Endothelial cell (in vitro differentiated cells): ENCODE measurements around the gene DUSP14. TPM values are rescaled to one million over a fixed set of nuclear protein-coding genes. Genes with fewer than 3 reads are reported as not detected.

Experiments
- DNase-seq: peaks from one replicate; pipeline ENCODE4 v3.0.0; 2021; ENCODE audit warnings: low spot score
- H3K27ac Mint-ChIP-seq: one replicate; pipeline ENCODE4 v1.8.0; 2021; ENCODE audit warnings: mixed read lengths, inconsistent platforms; ENCODE audit not compliant: unreplicated experiment
- H3K27me3 Mint-ChIP-seq: one replicate; pipeline ENCODE4 v1.8.0; 2021; ENCODE audit warnings: mild to moderate bottlenecking, moderate library complexity, mixed read lengths, inconsistent platforms; ENCODE audit not compliant: unreplicated experiment
- H3K36me3 Mint-ChIP-seq: one replicate; pipeline ENCODE4 v1.8.0; 2021; ENCODE audit warnings: mild to moderate bottlenecking, low read depth, mixed read lengths, inconsistent platforms; ENCODE audit not compliant: unreplicated experiment
- H3K4me1 Mint-ChIP-seq: one replicate; pipeline ENCODE4 v1.8.0; 2021; ENCODE audit warnings: mild to moderate bottlenecking, mixed read lengths, inconsistent platforms; ENCODE audit not compliant: unreplicated experiment
- H3K4me3 Mint-ChIP-seq: one replicate; pipeline ENCODE4 v1.8.0; 2021; ENCODE audit warnings: mild to moderate bottlenecking, mixed read lengths, inconsistent platforms; ENCODE audit not compliant: unreplicated experiment
- H3K9me3 Mint-ChIP-seq: one replicate; pipeline ENCODE4 v1.8.0; 2021; ENCODE audit warnings: mixed read lengths, inconsistent platforms; ENCODE audit not compliant: unreplicated experiment
- total RNA-seq: library from RNA; stranded (reverse); fragmentation: NEBNext Ultra II Directional; extraction: Animal tissue kit (Norgen Biotek cat#: 25700); gene quantifications from one replicate; pipeline ENCODE4 v1.2.1, GENCODE V29; 2021; ENCODE audit not compliant: unreplicated experiment
- TF ChIP-seq, protein P1 (sequence below): fragments of 200-600 bp; sonication (generic); IDR thresholded peaks from one replicate; pipeline ENCODE4 v1.5.0; 2021; ENCODE audit warnings: antibody characterized with exemption; ENCODE audit not compliant: unreplicated experiment

DUSP14 gene
- total RNA-seq, 1 donor from 2014 or later: 23.0 TPM

DNA sequence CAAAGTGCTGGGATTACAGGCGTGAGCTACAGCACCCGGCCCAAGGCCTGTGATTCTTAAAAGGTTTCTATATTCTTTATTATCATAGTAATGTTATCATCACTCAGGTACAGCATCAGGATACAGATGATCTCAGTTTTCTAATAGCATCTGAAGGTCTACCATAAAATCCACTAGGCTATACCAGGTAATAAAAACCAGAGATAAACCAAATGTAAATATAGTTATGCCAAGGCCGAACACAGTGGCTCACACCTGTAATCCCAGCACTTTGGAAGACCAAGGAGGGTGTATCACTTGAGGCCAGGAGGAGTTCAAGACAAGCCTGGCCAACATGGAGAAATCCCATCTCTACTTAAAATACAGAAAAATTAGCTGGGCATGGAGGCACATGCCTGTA lies 65.7 kb downstream of the DUSP14 start:
- Mint-ChIP-seq H3K36me3 (peaks cover 9% of the 10 kb centered on the region), H3K27ac (no peak overlapping the region), H3K27me3 (no peaks in the 10 kb centered on the region), H3K4me3 (no peak overlapping the region), H3K9me3 (no peaks in the 10 kb centered on the region), H3K4me1 (peaks cover 11% of the 10 kb centered on the region)
- no peak for DNase-seq
- TF ChIP-seq, protein P1, sequence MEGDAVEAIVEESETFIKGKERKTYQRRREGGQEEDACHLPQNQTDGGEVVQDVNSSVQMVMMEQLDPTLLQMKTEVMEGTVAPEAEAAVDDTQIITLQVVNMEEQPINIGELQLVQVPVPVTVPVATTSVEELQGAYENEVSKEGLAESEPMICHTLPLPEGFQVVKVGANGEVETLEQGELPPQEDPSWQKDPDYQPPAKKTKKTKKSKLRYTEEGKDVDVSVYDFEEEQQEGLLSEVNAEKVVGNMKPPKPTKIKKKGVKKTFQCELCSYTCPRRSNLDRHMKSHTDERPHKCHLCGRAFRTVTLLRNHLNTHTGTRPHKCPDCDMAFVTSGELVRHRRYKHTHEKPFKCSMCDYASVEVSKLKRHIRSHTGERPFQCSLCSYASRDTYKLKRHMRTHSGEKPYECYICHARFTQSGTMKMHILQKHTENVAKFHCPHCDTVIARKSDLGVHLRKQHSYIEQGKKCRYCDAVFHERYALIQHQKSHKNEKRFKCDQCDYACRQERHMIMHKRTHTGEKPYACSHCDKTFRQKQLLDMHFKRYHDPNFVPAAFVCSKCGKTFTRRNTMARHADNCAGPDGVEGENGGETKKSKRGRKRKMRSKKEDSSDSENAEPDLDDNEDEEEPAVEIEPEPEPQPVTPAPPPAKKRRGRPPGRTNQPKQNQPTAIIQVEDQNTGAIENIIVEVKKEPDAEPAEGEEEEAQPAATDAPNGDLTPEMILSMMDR: no peak

- Mint-ChIP-seq H3K4me1 (no peaks in the 10 kb centered on the region), H3K9me3 (no peaks in the 10 kb centered on the region), H3K4me3 (no peak overlapping the region), H3K27ac (no peak overlapping the region), H3K36me3 (peaks cover 13% of the 10 kb centered on the region), H3K27me3 (no peaks in the 10 kb centered on the region)
- TF ChIP-seq, protein P1: no peak
- no peak for DNase-seq
Measured at GRCh38 chr17:37557482-37557881, 67.8 kb downstream of the DUSP14 start.

DNA sequence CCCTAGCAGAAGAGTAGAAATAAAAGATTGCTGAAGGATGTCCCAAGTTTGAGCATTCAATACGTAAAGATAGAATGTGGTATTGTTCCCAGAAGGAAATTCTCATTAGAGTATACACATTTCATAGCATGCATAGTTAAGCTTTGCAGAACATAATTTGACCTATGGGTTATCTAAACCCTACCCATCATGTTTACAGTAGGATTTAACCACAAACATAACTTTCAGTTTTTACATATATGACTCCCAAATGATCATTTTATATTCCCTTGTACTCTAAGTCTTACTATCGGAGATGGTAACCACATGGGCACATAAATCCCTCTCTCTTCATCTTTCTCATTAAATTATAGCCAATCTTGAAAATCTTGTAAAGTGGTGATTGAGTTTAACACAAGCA lies 68.6 kb downstream of the DUSP14 start:
- Mint-ChIP-seq H3K27me3 (no peaks in the 10 kb centered on the region), H3K4me3 (no peak overlapping the region), H3K4me1 (no peaks in the 10 kb centered on the region), H3K9me3 (no peaks in the 10 kb centered on the region), H3K27ac (no peak overlapping the region), H3K36me3 (peaks cover 5% of the 10 kb centered on the region)
- DNase-seq: no peak
- TF ChIP-seq, protein P1: no peak

GRCh38 chr17:37562016-37562745 lies 72.5 kb downstream of the DUSP14 start:
- Mint-ChIP-seq H3K27ac (no peak overlapping the region), H3K36me3 (peaks cover 24% of the 10 kb centered on the region), H3K27me3 (no peaks in the 10 kb centered on the region), H3K4me3 (no peak overlapping the region), H3K4me1 (no peaks in the 10 kb centered on the region), H3K9me3 (no peaks in the 10 kb centered on the region)
- no peak for DNase-seq
- TF ChIP-seq, protein P1: no peak

Other genes starting within 250 kb of the DUSP14 start
- gene C17orf78, start 113.9 kb upstream of the DUSP14 start, total RNA-seq: not detected
- gene ACACA, start 83.1 kb upstream of the DUSP14 start, total RNA-seq: 91.5 TPM
- 24.7 TPM for gene TADA2A, start 83.0 kb upstream of the DUSP14 start, total RNA-seq
- 49.5 TPM for gene SYNRG, start 119.5 kb downstream of the DUSP14 start, total RNA-seq
- gene DDX52, start 153.6 kb downstream of the DUSP14 start, total RNA-seq: 35.5 TPM